ENCODE results near the gene CPNE6. TPM values are rescaled to one million over a fixed set of nuclear protein-coding genes. Genes with fewer than 3 reads are reported as not detected.

Gene CPNE6
- total RNA-seq, 1 donor from 2014 or later = not detected

GRCh38 chr14:24092505-24093206 lies 21.3 kb downstream of the CPNE6 start:
- no peak for DNase-seq (ENCODE audit: low read depth)
- H3K27me3 ChIP-seq (ENCODE audit: control insufficient read depth, insufficient read depth, low read length) = no peaks in the 10 kb centered on the region
- no peak for TF ChIP-seq CTCF (IDR thresholded peaks at IDR 0.05; ENCODE audit: insufficient read depth, low read length, poor library complexity, severe bottlenecking)
- no peaks in the 10 kb centered on the region for H3K36me3 ChIP-seq (ENCODE audit: control insufficient read depth, insufficient read depth, low read length)
- no peak overlapping the region for H3K4me3 ChIP-seq (ENCODE audit: low read depth, low read length)

DNA sequence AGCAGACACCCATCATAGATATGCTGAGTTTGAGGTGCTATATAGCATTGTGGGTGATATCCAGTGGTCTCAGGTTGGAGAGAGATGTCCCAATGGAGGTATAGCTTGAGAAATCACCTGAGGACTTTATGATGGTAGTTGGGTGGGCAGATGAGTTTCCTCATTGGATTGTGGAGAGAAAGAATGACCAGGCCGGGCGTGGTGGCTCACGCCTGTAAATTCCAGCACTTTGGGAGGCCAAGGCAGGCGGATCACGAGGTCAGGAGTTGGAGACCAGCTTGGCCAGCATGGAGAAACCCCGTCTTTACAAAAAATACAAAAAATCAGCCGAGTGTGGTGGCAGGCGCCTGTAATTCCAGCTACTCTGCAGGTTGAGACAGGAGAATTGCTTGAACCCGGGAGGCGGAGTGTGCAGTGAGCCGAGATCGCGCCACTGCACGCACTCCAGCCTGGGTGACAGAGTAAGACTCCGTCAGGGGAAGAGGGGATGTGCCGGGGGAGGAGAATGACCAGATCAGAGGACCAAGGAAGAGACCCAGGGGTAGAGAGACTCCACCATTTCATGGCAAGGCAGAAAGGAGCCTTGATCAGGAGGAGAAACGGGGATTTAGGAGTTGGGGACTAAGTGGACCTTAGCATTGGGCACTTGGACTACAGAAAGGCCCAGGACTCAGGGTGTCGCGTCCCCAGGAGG lies 22.0 kb downstream of the CPNE6 start:
- Histone ChIP-seq H3K4me3 (ENCODE audit: low read depth, low read length) (peak overlapping the region; percentile 0), H3K27me3 (ENCODE audit: control insufficient read depth, insufficient read depth, low read length) (no peaks in the 10 kb centered on the region), H3K36me3 (ENCODE audit: control insufficient read depth, insufficient read depth, low read length) (no peaks in the 10 kb centered on the region)
- no peak for TF ChIP-seq CTCF (IDR thresholded peaks at IDR 0.05; ENCODE audit: insufficient read depth, low read length, poor library complexity, severe bottlenecking)
- DNase-seq (ENCODE audit: low read depth) = no peak

DNA sequence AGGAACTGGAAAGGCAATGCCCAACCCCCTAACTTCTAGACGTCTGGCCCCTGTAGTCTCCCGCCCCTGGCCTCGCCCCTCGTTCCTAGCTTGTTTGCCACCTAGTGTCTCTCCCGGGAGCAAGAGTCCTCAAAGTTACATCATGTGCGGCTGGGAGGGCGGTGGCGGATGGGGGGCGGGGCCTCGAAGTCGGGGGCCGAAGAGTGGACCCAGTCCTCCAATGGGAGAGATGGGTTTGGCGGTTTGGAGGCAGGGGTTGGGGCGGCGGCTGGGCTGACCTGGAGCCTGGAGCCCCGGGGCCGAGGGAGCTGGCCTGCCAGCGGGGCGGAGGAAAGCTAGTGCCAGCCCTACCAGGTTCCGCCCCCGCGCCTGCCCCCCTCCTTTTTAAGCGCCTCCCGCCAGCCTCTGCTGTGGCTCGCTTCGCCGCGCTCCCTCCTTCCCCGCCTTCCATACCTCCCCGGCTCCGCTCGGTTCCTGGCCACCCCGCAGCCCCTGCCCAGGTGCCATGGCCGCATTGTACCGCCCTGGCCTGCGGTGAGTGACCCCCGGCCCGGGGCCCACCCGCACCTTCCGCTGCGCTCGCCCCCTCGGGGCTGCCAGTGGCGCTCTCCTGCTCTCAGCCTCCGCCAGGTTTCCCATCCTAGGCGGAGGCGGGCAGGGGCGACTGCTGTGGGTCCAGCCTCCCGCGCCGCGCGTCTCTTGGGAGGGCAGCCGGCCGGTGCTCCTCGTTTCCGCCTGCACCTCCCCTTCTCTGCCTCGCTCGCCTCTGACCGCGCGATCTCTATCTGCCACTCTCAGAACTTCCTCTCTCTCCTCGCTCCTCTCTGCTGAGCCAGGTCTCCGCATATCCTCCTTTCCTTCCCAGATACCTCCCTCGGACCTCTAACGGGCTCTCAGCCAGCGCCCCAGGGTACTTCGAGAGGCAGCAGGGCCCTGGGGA lies 22.8 kb downstream of the CPNE6 start, which contains the start of gene PCK2:
TSS of gene PCK2 (plus strand) at position 411 of the 940 bp plus-strand sequence. CDS start at position 506, 95 bp downstream.
- Histone ChIP-seq H3K36me3 (ENCODE audit: control insufficient read depth, insufficient read depth, low read length) (no peaks in the 10 kb centered on the region), H3K4me3 (ENCODE audit: low read depth, low read length) (peak within 1 kb of the TSS; percentile 82), H3K27me3 (ENCODE audit: control insufficient read depth, insufficient read depth, low read length) (no peaks in the 10 kb centered on the region)
- DNase-seq (ENCODE audit: low read depth) = peak; percentile 71
- TF ChIP-seq CTCF (IDR thresholded peaks at IDR 0.05; ENCODE audit: insufficient read depth, low read length, poor library complexity, severe bottlenecking) = peak; percentile 16

DNA sequence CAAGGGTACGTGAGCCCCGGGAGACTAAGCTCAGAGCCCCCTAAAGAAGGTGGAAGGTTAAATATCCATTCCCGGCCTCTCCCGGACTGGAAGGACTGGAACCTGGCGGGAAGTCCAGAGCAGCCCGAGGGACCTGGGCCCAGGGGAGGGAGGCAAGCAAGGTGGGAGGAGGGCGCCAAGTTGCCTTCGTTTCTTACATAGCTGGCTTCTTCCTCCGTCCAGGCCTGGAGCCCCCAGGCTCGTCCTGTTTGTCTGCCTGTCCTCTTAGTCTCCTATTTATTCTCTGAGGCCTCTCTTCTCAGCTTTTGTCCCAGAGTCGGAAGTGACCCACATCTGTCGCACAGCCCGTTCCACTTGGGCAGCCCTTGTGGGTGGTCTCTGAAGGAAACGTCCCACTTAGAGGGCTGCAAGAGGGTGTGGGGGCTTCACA lies 23.5 kb downstream of the CPNE6 start:
- peak overlapping the region; percentile 82 for H3K4me3 ChIP-seq (ENCODE audit: low read depth, low read length)
- H3K27me3 ChIP-seq (ENCODE audit: control insufficient read depth, insufficient read depth, low read length) = no peaks in the 10 kb centered on the region
- DNase-seq (ENCODE audit: low read depth) = no peak
- TF ChIP-seq CTCF (IDR thresholded peaks at IDR 0.05; ENCODE audit: insufficient read depth, low read length, poor library complexity, severe bottlenecking) = no peak
- no peaks in the 10 kb centered on the region for H3K36me3 ChIP-seq (ENCODE audit: control insufficient read depth, insufficient read depth, low read length)

DNA sequence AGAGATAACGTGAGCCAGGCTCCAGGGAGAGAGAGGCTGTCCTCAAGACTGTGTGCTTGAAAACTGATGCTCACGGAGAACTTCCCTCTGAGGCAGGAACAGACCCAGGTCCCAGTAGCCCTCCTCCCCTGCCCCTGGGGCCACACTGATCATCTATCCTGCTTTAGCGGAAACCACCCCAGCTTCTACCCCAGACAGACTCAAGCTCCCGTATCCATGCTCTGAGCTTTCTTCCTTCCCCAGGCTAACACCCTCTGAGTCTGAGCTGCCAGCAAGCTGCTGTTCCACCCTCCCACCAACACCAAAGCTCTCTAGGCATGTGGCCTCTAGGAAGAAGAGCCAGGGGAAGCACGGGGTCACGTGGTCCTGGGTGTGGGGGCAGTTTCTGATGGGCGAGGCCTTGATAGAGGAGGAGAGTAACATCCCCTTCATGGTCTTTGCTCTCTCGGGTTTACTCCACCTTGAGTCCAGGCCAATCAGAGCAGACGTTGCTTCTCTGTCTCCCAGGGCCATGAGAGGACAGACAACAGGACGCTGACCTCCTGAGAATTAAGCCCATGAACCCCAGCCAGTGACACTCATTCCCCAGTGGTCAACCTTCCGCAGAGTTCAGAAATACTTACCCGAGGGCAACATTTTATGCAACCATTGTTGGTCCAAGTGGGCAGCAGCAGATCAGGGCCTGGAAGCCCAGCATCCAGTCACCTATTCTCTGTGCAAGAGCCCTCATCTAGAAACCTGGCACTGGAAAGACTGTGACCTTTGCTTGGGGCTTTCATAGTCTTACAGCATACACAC lies 24.1 kb downstream of the CPNE6 start:
- TF ChIP-seq CTCF (IDR thresholded peaks at IDR 0.05; ENCODE audit: insufficient read depth, low read length, poor library complexity, severe bottlenecking) = no peak
- H3K27me3 ChIP-seq (ENCODE audit: control insufficient read depth, insufficient read depth, low read length) = no peaks in the 10 kb centered on the region
- peaks cover 1% of the 10 kb centered on the region for H3K36me3 ChIP-seq (ENCODE audit: control insufficient read depth, insufficient read depth, low read length)
- no peak for DNase-seq (ENCODE audit: low read depth)
- peak overlapping the region; percentile 82 for H3K4me3 ChIP-seq (ENCODE audit: low read depth, low read length)

All from kidney epithelial cell (primary cell).